ENCODE data around the gene MTF2.

Gene MTF2

DNA sequence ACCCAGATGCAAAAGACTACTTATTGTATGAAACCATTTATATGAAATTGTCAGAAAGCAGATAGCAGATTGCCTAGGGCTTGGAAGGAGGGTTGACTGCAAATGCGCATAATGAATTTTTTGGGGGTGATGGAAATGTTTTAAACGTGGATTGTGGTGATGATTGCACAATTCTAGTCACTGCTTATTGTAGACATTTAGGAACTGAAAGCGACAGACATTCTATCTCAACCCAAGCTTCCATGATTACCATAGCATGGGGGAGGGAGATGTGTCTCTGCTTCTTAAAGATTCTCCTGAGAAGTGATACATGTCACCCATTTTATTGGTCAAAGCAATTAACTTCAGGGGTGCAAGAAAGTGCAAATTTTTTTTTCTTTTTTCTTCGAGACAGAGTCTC lies 2.8 kb upstream of the MTF2 start:
- H3K36me3 ChIP-seq (ENCODE audit: low read depth), result 0 out of 2 replicates have a peak, but pooled peaks cover 3% of the 10 kb centered on the region
- no peaks in the 10 kb centered on the region for H3K9me3 ChIP-seq (ENCODE audit: severe bottlenecking)
- ATAC-seq (ENCODE audit: low read depth), result no peak
- TF ChIP-seq CTCF (IDR thresholded peaks at IDR 0.05; ENCODE audit: poor library complexity, severe bottlenecking), result no peak
- no peaks in the 10 kb centered on the region for H3K27me3 ChIP-seq (ENCODE audit: insufficient read depth, poor library complexity, severe bottlenecking)
- no peak overlapping the region for H3K27ac ChIP-seq (ENCODE audit: poor library complexity, severe bottlenecking)
- H3K4me3 ChIP-seq (ENCODE audit: severe bottlenecking), result no peak overlapping the region
- DNase-seq (ENCODE audit: low spot score), result no peak
- peaks cover 11% of the 10 kb centered on the region for H3K4me1 ChIP-seq (ENCODE audit: insufficient read depth, poor library complexity, severe bottlenecking)

- H3K36me3 ChIP-seq (ENCODE audit: low read depth), result peaks cover 16% of the 10 kb centered on the region; the same call in 1 of the 2 replicates
- H3K4me3 ChIP-seq (ENCODE audit: severe bottlenecking), result peak overlapping the region; percentile 85
- H3K4me1 ChIP-seq (ENCODE audit: insufficient read depth, poor library complexity, severe bottlenecking), result peaks cover 19% of the 10 kb centered on the region
- no peak for ATAC-seq (ENCODE audit: low read depth)
- no peaks in the 10 kb centered on the region for H3K9me3 ChIP-seq (ENCODE audit: severe bottlenecking)
- no peaks in the 10 kb centered on the region for H3K27me3 ChIP-seq (ENCODE audit: insufficient read depth, poor library complexity, severe bottlenecking)
- peak overlapping the region; percentile 69 for H3K27ac ChIP-seq (ENCODE audit: poor library complexity, severe bottlenecking)
- no peak for DNase-seq (ENCODE audit: low spot score)
- no peak for TF ChIP-seq CTCF (IDR thresholded peaks at IDR 0.05; ENCODE audit: poor library complexity, severe bottlenecking)
Measured at GRCh38 chr1:93078203-93078602, 880 bp upstream of the MTF2 start.

DNA sequence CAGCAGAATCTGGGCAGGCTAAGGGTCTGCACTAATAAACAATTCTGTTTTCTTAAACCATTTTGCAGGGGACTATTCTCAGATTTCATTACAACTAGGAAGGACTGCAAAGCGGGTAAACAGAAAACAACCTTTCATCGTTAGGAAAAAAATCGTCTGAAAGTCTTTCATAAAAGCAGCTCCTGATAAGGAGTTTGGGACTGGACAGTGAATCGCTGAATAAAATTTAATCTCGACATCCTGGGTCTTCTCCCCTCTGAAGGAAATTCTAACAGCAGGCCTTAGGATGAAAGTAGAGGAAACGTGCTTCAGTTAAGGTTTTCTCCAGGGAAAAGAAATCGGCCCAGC lies 471 bp upstream of the MTF2 start:
- peak overlapping the region; percentile 69 for H3K27ac ChIP-seq (ENCODE audit: poor library complexity, severe bottlenecking)
- no peak for DNase-seq (ENCODE audit: low spot score)
- peak overlapping the region; percentile 85 for H3K4me3 ChIP-seq (ENCODE audit: severe bottlenecking)
- TF ChIP-seq CTCF (IDR thresholded peaks at IDR 0.05; ENCODE audit: poor library complexity, severe bottlenecking), result no peak
- ATAC-seq (ENCODE audit: low read depth), result no peak; the same call in 2 of the 3 replicates
- no peaks in the 10 kb centered on the region for H3K27me3 ChIP-seq (ENCODE audit: insufficient read depth, poor library complexity, severe bottlenecking)
- H3K4me1 ChIP-seq (ENCODE audit: insufficient read depth, poor library complexity, severe bottlenecking), result peaks cover 19% of the 10 kb centered on the region
- no peaks in the 10 kb centered on the region for H3K9me3 ChIP-seq (ENCODE audit: severe bottlenecking)
- H3K36me3 ChIP-seq (ENCODE audit: low read depth), result peaks cover 20% of the 10 kb centered on the region

- Histone ChIP-seq H3K27ac (ENCODE audit: poor library complexity, severe bottlenecking) (peak overlapping the region; percentile 69), H3K4me1 (ENCODE audit: insufficient read depth, poor library complexity, severe bottlenecking) (peaks cover 19% of the 10 kb centered on the region)
- no peak for DNase-seq (ENCODE audit: low spot score)
Measured at GRCh38 chr1:93079685-93080141, 630 bp downstream of the MTF2 start.

More at GRCh38 chr1:93079685-93080141, 630 bp downstream of the MTF2 start:
- no peak for TF ChIP-seq CTCF (IDR thresholded peaks at IDR 0.05; ENCODE audit: poor library complexity, severe bottlenecking)
- ATAC-seq (ENCODE audit: low read depth), result 0 out of 3 replicates have a peak, but pooled peaks have one; percentile 6
- H3K27me3 ChIP-seq (ENCODE audit: insufficient read depth, poor library complexity, severe bottlenecking), result no peaks in the 10 kb centered on the region
- no peaks in the 10 kb centered on the region for H3K9me3 ChIP-seq (ENCODE audit: severe bottlenecking)
- peaks cover 31% of the 10 kb centered on the region for H3K36me3 ChIP-seq (ENCODE audit: low read depth)
- H3K4me3 ChIP-seq (ENCODE audit: severe bottlenecking), result peak overlapping the region; percentile 85

All from RWPE2 (cell line).